Thymus (tissue), 2 donors: Measurements from ENCODE around the gene RRAGA. TPM values are rescaled to one million over a fixed set of nuclear protein-coding genes. Genes with fewer than 3 reads are reported as not detected.

ENCODE experiments used
- polyA plus RNA-seq: library from polyadenylated mRNA; stranded (reverse); fragments of 200-250 nt; gene quantifications from one replicate; pipeline ENCODE4 v1.2.3, GENCODE V29; 2013
- total RNA-seq: library from RNA; stranded (reverse); fragments of 120-200 nt; gene quantifications from one replicate; pipeline ENCODE4 v1.2.4, GENCODE V29; 2013
- donor health status: healthy.

RRAGA gene
- total and polyA plus RNA-seq, 2 donors: 28.0 to 83.7 TPM

Other genes with a start within 250 kb of the RRAGA start
- gene SAXO1, start 16.2 kb upstream of the RRAGA start, total RNA-seq: 0.09 TPM
- 0.02 TPM for gene SAXO1, start 16.2 kb upstream of the RRAGA start, polyA plus RNA-seq
- 23.8 TPM for gene HAUS6, start 53.5 kb downstream of the RRAGA start, total RNA-seq
- gene HAUS6, start 53.5 kb downstream of the RRAGA start, polyA plus RNA-seq: 10.8 TPM
- gene PLIN2, start 78.1 kb downstream of the RRAGA start, total RNA-seq: 51.6 TPM
- 188 TPM for gene PLIN2, start 78.1 kb downstream of the RRAGA start, polyA plus RNA-seq
- 39.2 TPM for gene DENND4C, start 181.3 kb downstream of the RRAGA start, total RNA-seq
- 15.4 TPM for gene DENND4C, start 181.3 kb downstream of the RRAGA start, polyA plus RNA-seq